ENCODE data around the gene FREY1.

FREY1 gene, protein sequence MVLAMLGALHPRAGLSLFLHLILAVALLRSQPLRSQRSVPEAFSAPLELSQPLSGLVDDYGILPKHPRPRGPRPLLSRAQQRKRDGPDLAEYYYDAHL

DNA sequence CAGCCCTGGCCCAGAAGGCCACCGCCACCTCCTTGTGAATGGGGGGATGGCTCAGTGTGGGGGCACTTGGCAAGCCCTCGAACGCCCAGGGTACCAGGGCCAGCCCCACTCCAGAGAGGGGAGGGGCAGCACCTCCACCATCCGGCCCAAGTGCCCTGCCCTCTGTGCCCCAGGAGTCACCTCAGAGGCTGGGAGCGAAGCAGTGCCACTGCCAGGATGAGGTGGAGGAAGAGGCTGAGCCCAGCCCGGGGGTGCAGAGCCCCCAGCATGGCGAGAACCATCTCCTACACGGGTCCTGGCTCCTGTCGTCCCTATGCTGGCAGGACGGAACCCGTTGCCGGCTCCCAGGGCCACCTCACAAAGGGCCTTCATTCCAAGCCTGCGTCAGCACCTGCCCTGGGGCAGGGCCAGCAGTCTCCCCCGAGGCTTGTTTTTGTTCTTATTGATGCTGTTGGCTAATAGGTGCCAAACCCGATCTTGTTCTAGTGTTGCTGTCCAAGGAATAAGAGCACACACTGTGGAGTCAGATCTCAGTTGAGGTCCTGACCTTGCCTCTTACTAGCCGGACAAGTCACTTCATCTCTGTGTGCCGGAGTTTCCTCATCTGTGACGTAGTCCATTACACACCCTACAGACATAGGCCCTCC lies at the start of gene FREY1:
TSS of gene FREY1 (minus strand) at position 307 of the 647 bp plus-strand sequence. CDS start at position 281, 26 bp downstream.
- no peak for DNase-seq (ENCODE audit: low read depth in 2 of 2)

- no peak for DNase-seq (ENCODE audit: low read depth in 2 of 2)
These were observed 42.9 kb upstream of the FREY1 start for GRCh38 chr11:45949992-45950407.

- DNase-seq (ENCODE audit: low read depth in 2 of 2): no peak
These were observed 41.3 kb upstream of the FREY1 start for GRCh38 chr11:45948356-45948755.

DNA sequence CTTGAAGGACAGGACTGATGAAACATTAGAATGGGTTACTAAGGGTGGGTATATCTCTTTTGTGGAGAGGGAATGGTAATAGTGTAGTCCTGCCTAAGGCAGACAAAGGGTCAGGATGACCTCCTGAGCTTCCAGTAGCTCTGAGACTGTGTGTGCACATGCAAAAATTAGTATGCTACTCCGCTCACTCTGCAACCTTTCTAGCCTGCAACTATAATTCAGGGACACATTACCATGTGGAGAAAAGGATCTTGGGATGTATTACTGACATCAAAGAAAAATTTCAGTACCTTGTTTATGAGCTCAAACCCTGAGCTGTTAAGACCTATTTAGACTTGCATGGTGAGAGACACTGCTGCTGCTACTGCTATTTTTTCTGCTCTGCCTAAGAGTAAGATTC lies 40.8 kb upstream of the FREY1 start:
- no peak for DNase-seq (ENCODE audit: low read depth in 2 of 2)

- no peak for DNase-seq (ENCODE audit: low read depth in 2 of 2)
These were observed 38.4 kb upstream of the FREY1 start for GRCh38 chr11:45945397-45945999.

GRCh38 chr11:45942381-45942780 lies 35.3 kb upstream of the FREY1 start:
- DNase-seq (ENCODE audit: low read depth in 2 of 2): no peak

DNA sequence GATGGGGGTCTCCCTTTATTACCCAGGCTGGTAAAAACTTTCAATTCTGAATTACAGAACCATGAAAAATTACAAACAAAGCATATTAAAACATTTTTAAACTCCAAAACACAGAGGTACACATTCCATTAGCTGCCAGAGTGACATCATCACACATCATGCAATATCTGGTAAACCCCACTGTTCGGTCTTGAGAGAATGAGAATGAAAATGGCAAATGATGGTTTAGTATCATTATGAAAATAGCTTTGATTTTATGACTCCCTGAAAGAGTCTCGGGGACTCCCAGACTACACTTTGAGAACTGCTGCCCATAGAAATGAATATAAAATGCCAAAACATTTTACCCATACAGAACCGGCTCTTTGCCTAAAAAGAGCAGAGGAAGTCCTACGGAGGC lies 34.2 kb upstream of the FREY1 start:
- DNase-seq (ENCODE audit: low read depth in 2 of 2): no peak

GRCh38 chr11:45939836-45940235 lies 32.8 kb upstream of the FREY1 start:
- no peak for DNase-seq (ENCODE audit: low read depth in 2 of 2)

DNA sequence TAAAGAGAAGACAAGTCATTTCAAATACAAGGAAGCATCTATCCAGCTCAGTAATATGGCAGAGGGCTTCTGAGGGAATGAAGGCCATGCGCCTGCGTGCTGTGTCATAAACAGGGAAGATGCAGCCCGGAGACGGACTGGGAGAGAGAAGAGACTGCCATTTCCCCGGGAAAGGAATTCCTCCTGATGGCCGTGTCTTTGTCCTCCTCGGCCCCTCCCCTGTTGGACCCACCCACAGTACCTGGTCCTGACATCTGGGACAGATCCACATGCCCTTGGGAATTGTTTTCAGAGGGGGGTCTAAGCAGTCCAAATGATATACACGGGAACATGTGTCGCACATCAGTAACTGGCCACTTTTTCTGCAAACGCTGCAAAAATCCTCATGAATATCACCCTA lies 30.8 kb upstream of the FREY1 start:
- no peak for DNase-seq (ENCODE audit: low read depth in 2 of 2)

GRCh38 chr11:45936511-45937054 lies 29.5 kb upstream of the FREY1 start:
- DNase-seq (ENCODE audit: low read depth in 2 of 2): no peak

- DNase-seq (ENCODE audit: low read depth in 2 of 2): no peak
These were observed 28.4 kb upstream of the FREY1 start for GRCh38 chr11:45935349-45936064.

DNA sequence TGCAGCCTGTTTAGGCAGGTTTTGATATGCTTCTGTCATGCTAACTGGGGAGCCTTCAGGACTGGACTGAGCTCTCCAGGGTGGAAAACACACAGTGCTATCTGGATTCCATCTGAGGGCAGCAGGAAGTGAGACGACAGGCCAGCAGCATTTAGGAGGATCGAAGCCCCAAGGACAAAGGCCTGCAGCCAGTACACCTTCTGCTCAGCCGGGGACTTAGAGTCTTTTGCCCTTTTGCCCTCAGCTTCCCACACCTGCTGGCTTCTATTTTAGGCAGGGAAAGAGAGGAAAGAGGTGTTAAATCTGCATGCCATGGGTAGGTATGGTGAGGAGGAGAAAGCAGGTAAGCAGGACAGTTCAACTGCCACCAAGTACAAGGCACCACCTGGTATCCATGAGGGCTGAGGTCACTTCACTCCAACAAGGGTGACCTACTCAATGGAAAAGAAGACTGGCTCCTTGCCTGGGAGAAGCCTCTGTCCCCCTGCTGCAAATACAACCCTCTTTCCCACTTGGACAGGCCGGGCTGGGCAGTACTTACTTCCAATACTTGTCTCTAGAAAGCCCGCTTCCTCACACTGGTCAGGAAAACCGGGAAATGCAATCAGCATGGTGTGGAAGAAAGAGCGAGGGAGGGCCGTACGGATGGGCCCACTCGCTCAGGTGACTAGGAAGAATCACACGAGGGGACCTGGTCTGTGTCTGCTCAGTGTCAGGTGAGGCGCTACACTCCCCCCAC lies 27.7 kb upstream of the FREY1 start:
- no peak for DNase-seq (ENCODE audit: low read depth in 2 of 2)

- DNase-seq (ENCODE audit: low read depth in 2 of 2): no peak
These were observed 26.9 kb upstream of the FREY1 start for GRCh38 chr11:45933846-45934579.

GRCh38 chr11:45933131-45933831 lies 26.2 kb upstream of the FREY1 start:
- no peak for DNase-seq (ENCODE audit: low read depth in 2 of 2)

DNA sequence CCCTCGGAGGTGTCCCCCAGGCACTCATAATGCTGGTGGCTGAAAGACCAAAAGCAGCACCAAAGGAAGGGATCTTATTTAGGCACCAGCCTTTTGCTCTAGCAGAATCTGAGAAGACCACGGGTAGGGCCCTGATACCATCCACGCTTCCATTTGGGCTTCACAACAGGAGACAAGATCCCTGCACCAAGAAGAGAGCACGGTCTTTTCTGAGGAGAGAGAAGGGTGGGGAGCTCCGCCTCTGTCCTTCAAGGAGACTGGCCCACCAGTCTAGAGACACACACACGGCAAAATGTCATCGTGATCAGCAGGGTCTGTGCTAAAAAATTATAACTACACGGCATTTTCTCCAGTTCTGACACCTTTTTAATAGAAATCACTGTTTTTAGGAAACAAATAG lies 25.1 kb upstream of the FREY1 start:
- DNase-seq (ENCODE audit: low read depth in 2 of 2): no peak

- no peak for DNase-seq (ENCODE audit: low read depth in 2 of 2)
These were observed 24.7 kb upstream of the FREY1 start for GRCh38 chr11:45931739-45932138.

GRCh38 chr11:45930951-45931570 lies 24.0 kb upstream of the FREY1 start:
- DNase-seq (ENCODE audit: low read depth in 2 of 2): no peak

DNA sequence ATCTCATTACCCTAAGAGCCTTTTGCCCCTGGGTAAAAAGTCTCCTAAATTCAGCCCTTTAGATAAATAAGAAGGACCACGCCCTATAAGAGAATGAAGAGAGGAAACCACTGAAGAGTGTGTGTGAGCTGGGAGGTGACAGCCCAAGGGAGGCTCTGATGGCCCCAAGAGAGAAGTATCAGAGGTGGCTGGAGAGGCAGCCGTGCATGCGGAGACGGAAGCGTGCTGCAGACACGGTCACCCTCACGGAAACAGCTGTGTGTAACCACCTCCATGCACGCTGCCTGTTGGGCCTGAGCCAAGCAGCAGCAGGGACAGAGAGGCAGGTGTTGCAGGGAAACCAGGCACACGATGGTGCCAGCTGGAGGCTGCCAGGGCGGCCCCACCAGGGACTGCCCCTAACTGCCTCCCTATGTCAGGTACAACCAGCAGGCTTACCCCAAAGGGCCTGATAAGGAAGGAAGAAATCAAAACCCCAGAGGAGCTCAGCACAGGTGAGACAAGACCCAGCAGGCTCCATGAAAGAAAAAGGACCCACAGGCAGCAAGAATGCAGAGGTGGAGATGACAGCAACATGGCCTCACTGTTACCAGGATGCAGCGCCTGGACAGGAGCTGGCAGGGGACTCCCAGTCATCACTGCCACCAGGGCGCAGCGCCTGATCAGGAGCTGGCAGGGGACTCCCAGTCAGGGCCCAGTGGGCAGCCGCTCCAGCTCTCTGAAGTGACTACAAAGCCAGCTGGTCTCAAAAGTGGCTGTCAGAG lies 23.1 kb upstream of the FREY1 start:
- no peak for DNase-seq (ENCODE audit: low read depth in 2 of 2)

DNA sequence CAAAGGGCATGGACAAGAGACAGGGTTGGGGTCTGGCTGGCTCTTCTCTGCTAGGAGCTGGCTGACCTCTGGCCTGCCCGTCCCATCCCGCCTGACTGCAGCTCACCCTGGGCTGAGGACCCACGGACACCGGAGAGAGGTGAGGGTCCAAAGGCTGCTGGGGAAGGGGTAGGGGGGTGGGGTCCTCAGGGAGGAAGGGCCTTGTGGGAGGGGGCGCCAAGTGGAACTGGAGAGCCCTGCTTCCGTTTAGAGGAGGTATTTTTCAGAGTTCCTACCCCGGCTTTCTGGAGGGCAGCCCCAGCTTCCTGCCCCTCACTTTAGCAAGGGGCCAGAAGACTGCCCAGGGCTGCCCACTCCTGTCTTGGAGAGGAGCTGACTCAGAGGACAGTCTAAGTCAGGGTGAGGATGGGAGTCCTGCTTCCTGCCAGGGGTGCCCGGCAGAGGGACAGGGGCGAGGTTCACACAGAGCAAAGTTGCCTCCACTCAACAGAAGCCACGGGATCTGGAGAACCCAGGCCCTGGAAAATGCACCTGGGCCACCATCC lies 22.5 kb upstream of the FREY1 start:
- DNase-seq (ENCODE audit: low read depth in 2 of 2): no peak
